ENCODE measurements around the gene GPR183. TPM values are rescaled to one million over a fixed set of nuclear protein-coding genes. Genes with fewer than 3 reads are reported as not detected.

GPR183 gene
- total and polyA plus RNA-seq, 4 donors = 2.0 to 27.0 (median 4.1) TPM

- Histone ChIP-seq H3K4me3 (ENCODE audit: low read depth, low read length) (no peak overlapping the region), H3K27ac (ENCODE audit: low read depth, low read length) (no peak overlapping the region), H3K27me3 (ENCODE audit: control insufficient read depth, insufficient read depth, low read length) (no peaks in the 10 kb centered on the region), H3K4me1 (ENCODE audit: control insufficient read depth, insufficient read depth, low read length) (no peaks in the 10 kb centered on the region), H3K9me3 (ENCODE audit: control insufficient read depth, insufficient read depth, low read length) (no peaks in the 10 kb centered on the region), H3K36me3 (ENCODE audit: control insufficient read depth, insufficient read depth, low read length) (peaks cover 17% of the 10 kb centered on the region)
- no peak for DNase-seq (ENCODE audit: low read depth in 4 of 6, low spot score in 6 of 6)
Measured at GRCh38 chr13:99340638-99341037, 33.4 kb upstream of the GPR183 start.

GRCh38 chr13:99339736-99340397, 32.7 kb upstream of the GPR183 start:
- 97% methylated on average over 6 of the region's 8 CpGs for WGBS (ENCODE audit: insufficient coverage)

GRCh38 chr13:99339230-99339721, 32.1 kb upstream of the GPR183 start:
- H3K36me3 ChIP-seq (ENCODE audit: control insufficient read depth, insufficient read depth, low read length) = peaks cover 17% of the 10 kb centered on the region
- H3K4me1 ChIP-seq (ENCODE audit: control insufficient read depth, insufficient read depth, low read length) = no peaks in the 10 kb centered on the region
- H3K4me3 ChIP-seq (ENCODE audit: low read depth, low read length) = no peak overlapping the region
- 100% methylated on average over 4 of the region's 5 CpGs for WGBS (ENCODE audit: insufficient coverage)
- H3K27me3 ChIP-seq (ENCODE audit: control insufficient read depth, insufficient read depth, low read length) = no peaks in the 10 kb centered on the region
- H3K9me3 ChIP-seq (ENCODE audit: control insufficient read depth, insufficient read depth, low read length) = no peaks in the 10 kb centered on the region
- DNase-seq (ENCODE audit: low read depth in 4 of 6, low spot score in 6 of 6) = no peak
- no peak overlapping the region for H3K27ac ChIP-seq (ENCODE audit: low read depth, low read length)

More at GRCh38 chr13:99339736-99340397, 32.7 kb upstream of the GPR183 start:
- Histone ChIP-seq H3K9me3 (ENCODE audit: control insufficient read depth, insufficient read depth, low read length) (no peaks in the 10 kb centered on the region), H3K27me3 (ENCODE audit: control insufficient read depth, insufficient read depth, low read length) (no peaks in the 10 kb centered on the region), H3K4me3 (ENCODE audit: low read depth, low read length) (no peak overlapping the region), H3K4me1 (ENCODE audit: control insufficient read depth, insufficient read depth, low read length) (no peaks in the 10 kb centered on the region), H3K36me3 (ENCODE audit: control insufficient read depth, insufficient read depth, low read length) (peaks cover 17% of the 10 kb centered on the region), H3K27ac (ENCODE audit: low read depth, low read length) (no peak overlapping the region)
- no peak for DNase-seq (ENCODE audit: low read depth in 4 of 6, low spot score in 6 of 6)

- Histone ChIP-seq H3K4me1 (ENCODE audit: control insufficient read depth, insufficient read depth, low read length) (no peaks in the 10 kb centered on the region), H3K27ac (ENCODE audit: low read depth, low read length) (no peak overlapping the region), H3K9me3 (ENCODE audit: control insufficient read depth, insufficient read depth, low read length) (no peaks in the 10 kb centered on the region), H3K4me3 (ENCODE audit: low read depth, low read length) (no peak overlapping the region), H3K36me3 (ENCODE audit: control insufficient read depth, insufficient read depth, low read length) (no peaks in the 10 kb centered on the region), H3K27me3 (ENCODE audit: control insufficient read depth, insufficient read depth, low read length) (no peaks in the 10 kb centered on the region)
- DNase-seq (ENCODE audit: low read depth in 4 of 6, low spot score in 6 of 6) = peak in 1 of 6 donors; percentile 47
- WGBS (ENCODE audit: insufficient coverage) = 72% methylated on average over 2 of the region's 4 CpGs
Measured at GRCh38 chr13:99335603-99336002, 28.4 kb upstream of the GPR183 start.

GRCh38 chr13:99335087-99335486, 27.9 kb upstream of the GPR183 start:
- no peak overlapping the region for H3K27ac ChIP-seq (ENCODE audit: low read depth, low read length)
- DNase-seq (ENCODE audit: low read depth in 4 of 6, low spot score in 6 of 6) = no peak

GRCh38 chr13:99334221-99334620, 27.0 kb upstream of the GPR183 start:
- H3K9me3 ChIP-seq (ENCODE audit: control insufficient read depth, insufficient read depth, low read length) = no peaks in the 10 kb centered on the region
- WGBS (ENCODE audit: insufficient coverage) = no CpG with 5 or more reads among the region's 3 CpGs
- no peaks in the 10 kb centered on the region for H3K36me3 ChIP-seq (ENCODE audit: control insufficient read depth, insufficient read depth, low read length)

More at GRCh38 chr13:99335087-99335486, 27.9 kb upstream of the GPR183 start:
- H3K4me3 ChIP-seq (ENCODE audit: low read depth, low read length) = no peak overlapping the region
- no peaks in the 10 kb centered on the region for H3K36me3 ChIP-seq (ENCODE audit: control insufficient read depth, insufficient read depth, low read length)
- no CpG with 5 or more reads among the region's 2 CpGs for WGBS (ENCODE audit: insufficient coverage)
- H3K27me3 ChIP-seq (ENCODE audit: control insufficient read depth, insufficient read depth, low read length) = no peaks in the 10 kb centered on the region
- H3K9me3 ChIP-seq (ENCODE audit: control insufficient read depth, insufficient read depth, low read length) = no peaks in the 10 kb centered on the region
- H3K4me1 ChIP-seq (ENCODE audit: control insufficient read depth, insufficient read depth, low read length) = no peaks in the 10 kb centered on the region

GRCh38 chr13:99332456-99332855, 25.3 kb upstream of the GPR183 start:
- Histone ChIP-seq H3K9me3 (ENCODE audit: control insufficient read depth, insufficient read depth, low read length) (no peaks in the 10 kb centered on the region), H3K27me3 (ENCODE audit: control insufficient read depth, insufficient read depth, low read length) (no peaks in the 10 kb centered on the region), H3K36me3 (ENCODE audit: control insufficient read depth, insufficient read depth, low read length) (no peaks in the 10 kb centered on the region), H3K27ac (ENCODE audit: low read depth, low read length) (no peak overlapping the region), H3K4me1 (ENCODE audit: control insufficient read depth, insufficient read depth, low read length) (no peaks in the 10 kb centered on the region), H3K4me3 (ENCODE audit: low read depth, low read length) (no peak overlapping the region)
- no peak for DNase-seq (ENCODE audit: low read depth in 4 of 6, low spot score in 6 of 6)
- 86% methylated on average over 9 of the region's 9 CpGs for WGBS (ENCODE audit: insufficient coverage)

More at GRCh38 chr13:99334221-99334620, 27.0 kb upstream of the GPR183 start:
- Histone ChIP-seq H3K27me3 (ENCODE audit: control insufficient read depth, insufficient read depth, low read length) (no peaks in the 10 kb centered on the region), H3K4me1 (ENCODE audit: control insufficient read depth, insufficient read depth, low read length) (no peaks in the 10 kb centered on the region), H3K4me3 (ENCODE audit: low read depth, low read length) (no peak overlapping the region), H3K27ac (ENCODE audit: low read depth, low read length) (no peak overlapping the region)
- DNase-seq (ENCODE audit: low read depth in 4 of 6, low spot score in 6 of 6) = no peak

GRCh38 chr13:99331881-99332293, 24.7 kb upstream of the GPR183 start:
- 98% methylated on average over 4 of the region's 5 CpGs for WGBS (ENCODE audit: insufficient coverage)
- DNase-seq (ENCODE audit: low read depth in 4 of 6, low spot score in 6 of 6) = no peak
- Histone ChIP-seq H3K27me3 (ENCODE audit: control insufficient read depth, insufficient read depth, low read length) (no peaks in the 10 kb centered on the region), H3K4me1 (ENCODE audit: control insufficient read depth, insufficient read depth, low read length) (no peaks in the 10 kb centered on the region), H3K9me3 (ENCODE audit: control insufficient read depth, insufficient read depth, low read length) (no peaks in the 10 kb centered on the region), H3K27ac (ENCODE audit: low read depth, low read length) (no peak overlapping the region), H3K4me3 (ENCODE audit: low read depth, low read length) (no peak overlapping the region), H3K36me3 (ENCODE audit: control insufficient read depth, insufficient read depth, low read length) (no peaks in the 10 kb centered on the region)

GRCh38 chr13:99330942-99331341, 23.7 kb upstream of the GPR183 start:
- Histone ChIP-seq H3K27me3 (ENCODE audit: control insufficient read depth, insufficient read depth, low read length) (no peaks in the 10 kb centered on the region), H3K4me3 (ENCODE audit: low read depth, low read length) (no peak overlapping the region)
- 56% methylated on average over 3 of the region's 6 CpGs for WGBS (ENCODE audit: insufficient coverage)

GRCh38 chr13:99329477-99329876, 22.3 kb upstream of the GPR183 start:
- Histone ChIP-seq H3K27ac (ENCODE audit: low read depth, low read length) (no peak overlapping the region), H3K9me3 (ENCODE audit: control insufficient read depth, insufficient read depth, low read length) (no peaks in the 10 kb centered on the region), H3K27me3 (ENCODE audit: control insufficient read depth, insufficient read depth, low read length) (no peaks in the 10 kb centered on the region), H3K36me3 (ENCODE audit: control insufficient read depth, insufficient read depth, low read length) (no peaks in the 10 kb centered on the region), H3K4me3 (ENCODE audit: low read depth, low read length) (no peak overlapping the region), H3K4me1 (ENCODE audit: control insufficient read depth, insufficient read depth, low read length) (no peaks in the 10 kb centered on the region)
- no peak for DNase-seq (ENCODE audit: low read depth in 4 of 6, low spot score in 6 of 6)
- 100% methylated on average over 1 of the region's 1 CpG for WGBS (ENCODE audit: insufficient coverage)

More at GRCh38 chr13:99330942-99331341, 23.7 kb upstream of the GPR183 start:
- Histone ChIP-seq H3K9me3 (ENCODE audit: control insufficient read depth, insufficient read depth, low read length) (no peaks in the 10 kb centered on the region), H3K27ac (ENCODE audit: low read depth, low read length) (no peak overlapping the region), H3K4me1 (ENCODE audit: control insufficient read depth, insufficient read depth, low read length) (no peaks in the 10 kb centered on the region), H3K36me3 (ENCODE audit: control insufficient read depth, insufficient read depth, low read length) (no peaks in the 10 kb centered on the region)
- no peak for DNase-seq (ENCODE audit: low read depth in 4 of 6, low spot score in 6 of 6)
